NCI-H82 (cell line): ENCODE measurements around the gene THEM5.
"Not testable (repeated sequence)": the region's sequence is repeated elsewhere in the genome, so short reads cannot be mapped to it uniquely, and the experiment has no call there.

Source experiments
- DNase-seq: peaks from one replicate; lab custom pipeline; 2025; lab: John Stamatoyannopoulos, UW

The THEM5 gene

DNA sequence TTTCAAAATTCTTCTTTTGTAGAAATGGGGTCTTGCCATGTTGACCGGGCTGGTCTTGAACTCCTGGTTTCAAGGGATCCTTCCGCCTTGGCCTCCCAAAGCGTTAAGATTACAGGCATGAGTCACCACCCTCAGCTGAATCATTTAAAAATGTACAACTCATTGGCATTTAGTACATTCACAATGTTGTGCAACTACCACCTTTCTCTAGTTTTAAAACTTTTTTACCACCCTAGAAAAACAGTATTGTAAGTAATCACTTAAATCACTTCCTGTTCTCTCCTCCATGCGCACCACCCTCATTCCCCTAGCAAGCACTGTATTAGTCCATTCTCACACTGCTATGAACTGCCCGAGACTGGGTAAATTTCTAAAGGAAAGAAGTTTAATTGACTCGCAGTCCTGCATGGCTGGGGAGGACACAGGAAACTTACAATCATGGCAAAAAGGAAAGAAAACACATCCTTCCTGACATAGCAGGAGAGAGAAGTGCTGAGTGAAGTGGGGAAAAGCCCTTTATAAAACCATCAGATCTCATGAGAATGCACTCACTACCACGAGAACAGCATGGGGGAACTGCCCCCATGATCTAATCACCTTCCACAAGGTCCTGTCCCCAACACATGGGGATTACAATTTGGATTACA, 14.4 kb upstream of the THEM5 start:
- DNase-seq, result no peak

DNA sequence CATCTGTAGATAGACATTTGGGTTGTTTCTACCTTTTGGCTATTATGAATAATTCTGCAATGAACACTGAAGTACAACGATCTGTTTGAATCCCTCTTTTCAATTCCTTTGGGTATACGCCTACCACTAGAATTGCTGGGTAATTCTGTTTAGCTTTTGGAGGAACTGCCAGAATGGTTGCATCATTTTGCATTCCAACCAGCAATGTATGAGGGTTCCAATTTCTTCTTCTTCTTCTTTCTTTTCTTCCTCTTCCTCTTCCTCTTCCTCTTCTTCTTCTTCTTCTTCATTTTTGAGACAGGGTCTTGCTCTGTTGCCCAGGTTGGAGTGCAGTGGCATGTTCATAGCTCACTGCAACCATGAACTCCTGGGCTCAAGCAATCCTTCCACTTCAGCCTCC, 13.8 kb upstream of the THEM5 start:
- DNase-seq, result no peak

DNA sequence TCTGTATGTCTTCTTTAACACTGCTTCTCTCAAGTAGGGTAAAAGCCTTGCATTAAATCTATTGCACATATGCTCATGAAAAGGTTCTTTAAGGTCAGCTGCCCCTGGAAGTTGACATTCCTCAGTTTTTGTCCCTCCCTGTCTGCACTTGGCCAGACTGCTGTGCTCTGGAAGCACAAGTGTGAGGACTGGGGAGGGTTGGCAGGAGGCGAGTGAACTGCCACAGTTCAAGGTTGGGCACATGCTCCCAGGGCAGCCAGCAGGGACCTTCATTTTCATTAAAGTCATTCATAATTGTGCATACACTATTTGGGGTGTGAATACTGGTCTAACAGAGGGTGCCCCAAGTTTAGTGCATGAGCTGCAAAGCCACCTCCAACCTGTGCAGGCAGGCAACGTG, 10.9 kb upstream of the THEM5 start:
- peak; percentile 38 for DNase-seq

DNA sequence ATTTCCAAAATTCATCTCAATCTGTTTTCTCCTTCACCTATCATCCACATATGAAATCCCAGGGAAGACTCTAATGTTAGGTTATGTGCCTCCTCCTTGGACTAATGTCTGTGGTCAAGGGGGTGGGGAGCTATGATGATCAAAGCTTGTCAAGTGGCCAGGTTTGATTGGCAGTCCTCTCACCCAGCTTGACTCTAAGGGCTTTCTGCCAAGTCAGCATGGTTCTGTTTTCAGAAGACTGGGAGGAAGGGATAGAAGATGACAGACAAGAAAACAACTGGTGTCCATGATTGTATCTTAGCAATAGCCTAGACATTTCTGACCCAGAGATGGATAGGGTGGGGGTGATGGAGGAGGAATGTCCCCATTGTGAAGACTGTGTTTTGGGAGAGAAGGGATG, 9.1 kb upstream of the THEM5 start:
- no peak for DNase-seq

DNA sequence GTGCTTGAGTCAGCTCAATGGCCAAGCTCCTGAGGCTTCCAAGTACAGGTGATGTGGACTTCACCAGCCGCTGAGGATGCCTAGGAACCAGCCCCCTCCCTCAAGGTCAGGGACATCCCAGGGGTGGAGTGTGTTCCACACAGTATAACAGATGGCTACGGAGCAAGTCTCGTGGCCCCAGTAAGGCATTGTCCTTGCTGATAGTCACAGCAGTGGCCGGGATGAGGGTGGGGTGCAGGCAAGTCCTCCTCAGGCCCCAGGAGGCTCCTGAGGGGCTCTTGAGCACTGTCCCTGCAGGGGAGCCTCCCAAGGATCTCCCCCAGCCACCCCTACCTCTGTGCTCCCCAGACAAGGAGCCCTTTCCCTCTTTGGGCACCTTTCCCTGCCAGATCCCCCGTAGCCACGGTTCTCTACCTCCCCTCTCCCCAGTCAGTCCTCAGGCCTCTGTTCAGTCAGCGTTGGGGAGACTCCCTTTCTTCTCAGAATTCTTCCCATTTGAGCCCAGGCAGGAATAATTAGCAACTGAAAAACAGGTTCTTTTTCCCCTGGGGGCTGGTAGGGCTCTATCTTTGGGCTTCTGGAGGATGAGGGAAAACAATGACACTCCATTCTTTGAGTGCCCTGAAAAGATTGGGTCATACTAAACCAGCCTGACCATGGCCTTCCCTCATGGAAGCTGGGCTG, 7.1 kb upstream of the THEM5 start:
- no peak for DNase-seq

DNA sequence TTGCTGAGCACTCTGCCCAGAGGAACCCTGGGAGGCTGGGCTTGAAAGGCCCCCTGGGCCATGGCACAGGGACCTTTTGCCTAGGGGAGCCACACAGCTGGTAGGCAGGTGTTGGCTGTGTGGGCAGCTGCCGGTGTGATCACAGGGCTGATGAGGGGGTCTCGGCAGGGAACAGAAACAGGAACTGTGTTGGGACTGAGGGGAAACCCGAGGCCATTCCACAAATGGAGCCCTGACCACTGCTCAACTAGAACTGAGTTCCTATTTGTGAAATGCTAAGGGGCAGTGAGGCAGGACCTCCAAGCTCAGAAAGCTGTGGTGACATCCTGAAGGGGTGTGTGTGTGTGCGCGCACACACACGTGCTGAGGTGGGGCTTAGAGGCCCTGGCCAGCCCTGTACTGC, 6.4 kb upstream of the THEM5 start:
- DNase-seq, result no peak

DNA sequence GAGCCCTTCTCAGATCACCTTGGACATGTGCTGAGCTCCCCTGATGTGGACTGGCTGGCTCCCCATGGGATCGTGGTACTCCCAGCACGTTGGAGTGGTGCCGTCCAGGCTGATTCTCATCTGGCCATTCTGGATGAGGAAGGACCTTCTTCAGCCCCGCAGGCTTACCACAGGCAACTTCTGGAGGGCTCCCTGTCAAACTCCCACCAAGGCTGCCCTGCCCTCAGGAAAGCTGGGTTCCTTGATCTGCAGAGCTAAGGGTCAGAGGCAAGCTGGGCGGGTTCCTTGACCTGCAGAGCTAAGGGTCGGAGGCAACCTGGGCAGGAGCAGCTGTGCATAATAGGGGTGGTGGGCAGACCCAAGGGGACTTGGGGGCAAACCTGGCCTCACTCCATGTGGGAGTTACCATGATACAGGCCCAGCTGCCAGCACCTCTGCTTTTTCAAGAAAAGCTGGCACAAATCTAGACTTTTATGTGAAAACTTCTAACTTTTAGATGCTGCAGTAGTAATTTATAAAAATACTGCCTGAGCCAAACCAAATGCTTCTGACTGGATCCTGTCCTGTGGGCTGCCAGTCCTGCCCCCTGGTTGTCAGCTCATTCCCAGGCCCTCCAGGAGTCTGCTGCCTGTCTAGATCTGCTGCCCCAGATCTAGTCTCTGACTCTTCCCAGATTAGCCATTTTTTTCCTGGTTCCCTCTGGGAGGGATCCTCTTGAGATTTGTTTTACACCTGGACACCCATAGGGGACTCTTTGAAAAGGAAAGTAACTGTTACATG, 5.6 kb upstream of the THEM5 start:
- no peak for DNase-seq

DNA sequence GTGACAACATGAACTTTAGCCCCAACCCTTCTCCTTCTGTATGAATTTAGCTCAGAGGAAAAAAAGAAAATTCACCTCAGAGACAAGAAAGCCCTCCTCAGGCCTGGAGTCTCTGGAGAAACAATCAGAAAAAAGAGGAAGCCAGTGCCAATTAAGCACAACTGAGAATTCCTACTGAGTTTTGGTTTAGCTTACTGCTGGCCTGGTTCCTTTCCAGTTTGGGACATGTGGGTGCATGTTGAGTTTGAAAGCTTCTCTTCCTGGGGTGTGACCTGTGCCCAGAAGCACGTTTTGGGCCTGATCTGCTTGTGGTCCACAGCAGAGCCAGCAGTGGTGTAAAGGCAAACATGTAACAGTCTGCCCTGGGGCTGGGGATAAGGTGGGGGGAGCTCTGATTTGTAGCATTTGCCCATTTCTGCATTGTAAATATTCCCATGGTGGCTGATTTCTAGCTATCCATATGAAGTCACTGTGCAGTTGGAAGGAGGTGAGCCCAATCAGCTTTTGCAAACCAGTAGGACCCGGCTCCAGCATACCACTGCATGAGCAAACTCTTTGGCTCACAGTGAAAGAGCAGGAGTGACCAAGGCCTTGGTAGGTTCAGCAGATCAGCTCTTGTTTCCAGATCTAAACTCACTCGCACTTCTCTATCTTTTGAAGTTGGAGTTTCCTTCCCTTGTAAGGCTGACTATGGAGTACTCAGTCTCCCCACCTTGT, 4.7 kb upstream of the THEM5 start:
- no peak for DNase-seq

DNA sequence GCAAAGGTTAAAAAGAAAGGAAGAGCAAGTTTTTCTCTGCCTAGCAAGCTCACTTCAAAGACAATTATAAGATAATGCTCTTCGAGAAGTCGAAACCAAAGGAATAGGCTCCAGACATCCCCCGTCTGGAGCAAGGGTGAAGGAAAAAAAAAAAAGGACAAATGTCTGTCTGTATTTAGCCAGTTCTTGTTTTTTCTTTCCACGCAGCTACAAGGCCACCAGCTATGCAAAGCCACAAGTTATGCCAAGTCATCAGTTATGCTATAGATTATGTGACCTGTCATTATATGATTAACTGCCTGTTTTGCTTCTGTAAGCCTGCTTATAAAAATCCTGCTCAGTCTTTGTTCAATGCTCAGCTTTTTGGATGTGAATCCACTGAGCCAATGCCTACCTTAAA, 2.4 kb upstream of the THEM5 start:
- DNase-seq, result no peak

DNA sequence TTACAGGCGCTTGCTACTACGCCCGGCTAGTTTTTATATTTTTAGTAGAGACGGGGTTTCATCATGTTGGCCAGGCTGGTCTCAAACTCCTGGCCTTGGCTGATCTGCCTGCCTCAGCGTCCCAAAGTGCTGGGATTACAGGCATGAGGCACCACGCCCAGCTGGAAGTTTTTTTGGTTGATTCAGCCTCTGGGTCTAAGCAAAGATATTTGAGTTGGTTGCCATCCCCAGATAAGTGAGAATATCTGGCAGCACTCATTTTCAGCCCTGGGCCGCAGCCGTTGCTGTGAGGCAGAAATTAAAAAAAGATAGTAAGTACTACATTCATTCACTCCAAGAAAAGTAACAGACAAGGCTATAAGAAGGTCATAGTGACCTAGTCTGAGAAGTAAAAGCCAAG, 2.0 kb upstream of the THEM5 start:
- DNase-seq, result not testable (repeated sequence)

DNA sequence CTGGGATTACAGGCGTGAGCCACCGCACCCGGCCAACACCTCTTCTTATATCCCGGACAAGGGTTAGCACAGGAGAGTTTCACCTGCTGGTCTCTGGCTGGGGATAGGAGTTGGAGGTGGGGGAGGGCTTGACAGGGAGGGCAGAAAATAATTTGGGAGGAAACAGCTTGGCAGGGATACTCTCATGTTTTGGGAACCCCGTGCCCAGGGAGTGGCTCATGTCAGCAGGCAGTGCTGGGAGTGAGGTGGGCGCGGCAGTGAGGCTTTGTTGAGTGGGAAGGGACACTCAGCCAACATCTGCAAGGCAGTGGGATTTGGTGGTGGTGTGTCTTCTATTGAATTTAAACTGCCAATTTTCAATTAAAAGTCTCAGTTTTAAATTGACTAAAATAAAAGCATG, 1.1 kb upstream of the THEM5 start:
- no peak for DNase-seq

DNA sequence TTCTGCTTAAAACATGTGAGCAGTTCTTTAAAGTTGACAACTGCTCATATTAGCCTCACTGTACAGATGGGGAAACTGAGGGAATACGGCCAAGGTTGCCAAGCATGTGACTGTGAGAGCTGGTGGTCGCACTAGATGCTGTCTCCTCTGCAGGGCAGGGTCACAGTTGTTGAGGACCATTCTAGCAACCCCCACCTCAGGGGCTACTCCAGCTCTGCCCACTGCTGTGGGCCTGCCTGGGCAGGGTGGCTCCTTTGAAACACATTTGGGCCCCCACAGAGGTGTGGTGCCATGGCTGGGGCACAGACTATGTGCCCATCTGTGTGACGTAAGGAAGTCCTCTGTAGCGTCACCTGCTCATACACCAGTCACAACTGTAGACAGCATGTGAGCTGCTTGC, 779 bp downstream of the THEM5 start:
- DNase-seq, result no peak

DNA sequence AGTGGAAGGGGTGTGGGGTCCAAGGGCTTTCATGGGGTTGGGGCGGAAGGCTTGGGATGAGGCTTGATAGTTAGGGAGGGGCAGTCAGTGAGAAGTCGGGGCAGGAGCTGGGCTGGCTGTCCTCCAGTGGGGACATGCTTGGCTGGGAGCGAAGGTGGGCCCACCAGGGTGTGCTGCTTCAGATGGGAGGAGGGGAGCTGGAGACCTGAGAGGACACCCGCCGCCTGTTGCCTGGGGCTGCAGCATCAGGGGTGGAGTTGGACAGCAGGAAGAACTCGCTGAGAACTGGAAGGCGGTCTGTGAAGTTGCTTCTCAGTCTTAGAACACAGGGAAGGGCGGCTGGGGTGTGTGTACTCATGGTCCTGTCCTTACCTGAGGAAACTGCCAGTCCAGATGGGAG, 1.6 kb downstream of the THEM5 start:
- no peak for DNase-seq

DNA sequence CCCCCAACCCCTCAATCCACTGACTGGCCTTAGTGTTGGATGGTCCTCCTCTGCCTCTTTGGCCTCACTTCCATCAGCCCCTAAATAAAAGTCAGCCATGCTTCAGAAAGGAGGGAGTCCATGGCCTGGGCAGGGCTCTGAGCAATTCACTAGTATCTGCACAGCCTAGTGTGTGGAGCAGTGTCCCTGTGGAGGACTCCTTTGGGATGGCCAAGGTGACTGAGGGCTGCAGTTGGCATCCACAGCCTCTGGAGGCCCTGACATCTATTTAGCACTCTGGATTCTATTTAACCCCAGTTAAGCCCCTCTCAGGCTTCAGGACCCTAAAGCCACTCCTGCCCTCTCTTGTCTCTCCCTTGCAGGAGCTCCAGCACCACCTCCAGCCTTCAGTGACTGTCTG, 3.6 kb downstream of the THEM5 start:
- DNase-seq, result no peak

DNA sequence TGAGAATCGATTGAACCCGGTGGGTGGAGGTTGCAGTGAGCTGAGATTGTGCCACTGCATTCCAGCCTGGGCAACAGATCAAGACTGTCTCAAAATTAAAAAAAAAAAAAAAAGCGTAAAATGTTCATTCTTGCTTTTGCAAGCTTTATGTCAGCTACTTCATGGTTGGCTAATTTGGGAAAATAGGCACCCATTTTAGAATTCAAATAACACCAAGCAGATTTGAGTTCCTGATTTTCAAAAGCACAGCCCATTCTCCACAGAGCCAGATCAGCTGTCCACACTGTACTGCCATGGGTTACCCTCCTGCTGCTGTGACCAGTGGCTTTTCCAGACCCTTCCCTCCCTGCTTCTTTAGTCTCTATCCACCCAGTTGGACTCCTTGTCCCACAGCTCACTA, 4.4 kb downstream of the THEM5 start:
- DNase-seq, result no peak

DNA sequence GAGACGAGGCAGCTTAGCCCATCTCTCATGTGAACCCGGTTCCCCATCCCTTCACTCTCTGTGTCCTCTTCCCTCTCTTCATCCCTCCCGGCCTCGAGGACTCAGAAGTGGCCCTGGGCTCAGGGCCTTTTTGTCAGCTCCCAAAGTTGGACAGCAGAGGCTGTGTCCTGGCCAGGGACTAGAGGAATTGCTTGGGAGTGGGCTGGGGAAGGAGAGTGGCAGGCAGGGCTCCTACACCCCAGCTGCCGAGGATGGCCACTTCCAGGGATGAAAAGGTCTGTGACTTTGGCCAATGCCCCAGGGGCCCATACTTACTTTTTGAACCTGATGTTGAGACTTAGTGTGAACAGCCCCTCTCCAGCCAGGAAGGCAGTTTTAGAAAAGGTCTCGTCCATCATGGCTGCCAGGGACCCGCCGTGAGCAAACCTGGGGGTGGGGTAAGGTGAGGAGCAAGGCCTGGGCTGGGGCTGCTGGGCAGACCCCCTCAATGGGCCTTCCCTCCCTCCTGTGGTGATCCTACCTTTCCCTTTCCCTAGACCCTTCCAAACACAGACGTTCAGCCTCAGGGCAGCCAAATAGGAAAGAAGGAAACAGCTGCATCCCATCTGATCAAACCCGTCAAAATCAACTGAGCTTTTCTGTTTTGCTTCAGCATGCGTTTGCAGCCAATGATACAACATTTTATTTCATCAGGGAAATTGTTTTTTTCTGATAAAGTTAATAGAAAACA, 5.5 kb downstream of the THEM5 start:
- DNase-seq, result no peak

DNA sequence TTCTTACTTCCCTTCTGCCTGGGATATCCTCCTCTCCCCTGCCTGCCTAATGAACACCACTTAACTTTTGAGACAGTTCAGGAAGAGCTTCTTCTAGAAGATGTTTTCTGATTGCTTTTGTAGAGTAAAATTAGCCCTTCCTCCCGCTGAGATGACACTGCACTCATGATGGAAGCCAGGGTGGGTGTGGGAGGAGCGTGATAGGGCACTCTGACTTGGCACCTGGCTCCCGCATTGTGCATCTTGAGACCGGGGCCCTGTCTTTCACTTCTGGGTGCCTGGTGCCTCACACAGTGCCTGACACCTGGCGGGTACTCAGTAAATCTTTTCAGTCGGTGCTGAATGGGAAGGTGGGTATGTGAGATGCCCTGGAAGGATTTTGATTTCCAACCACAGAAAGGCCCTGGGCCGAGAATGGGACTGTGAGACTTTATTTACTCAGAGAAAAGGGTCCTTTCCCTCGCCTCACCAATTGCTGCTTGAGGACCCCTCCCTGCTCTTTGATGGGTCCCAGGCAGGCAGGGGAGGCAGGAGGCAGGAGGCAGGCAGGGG, 6.8 kb downstream of the THEM5 start:
- DNase-seq, result no peak

DNA sequence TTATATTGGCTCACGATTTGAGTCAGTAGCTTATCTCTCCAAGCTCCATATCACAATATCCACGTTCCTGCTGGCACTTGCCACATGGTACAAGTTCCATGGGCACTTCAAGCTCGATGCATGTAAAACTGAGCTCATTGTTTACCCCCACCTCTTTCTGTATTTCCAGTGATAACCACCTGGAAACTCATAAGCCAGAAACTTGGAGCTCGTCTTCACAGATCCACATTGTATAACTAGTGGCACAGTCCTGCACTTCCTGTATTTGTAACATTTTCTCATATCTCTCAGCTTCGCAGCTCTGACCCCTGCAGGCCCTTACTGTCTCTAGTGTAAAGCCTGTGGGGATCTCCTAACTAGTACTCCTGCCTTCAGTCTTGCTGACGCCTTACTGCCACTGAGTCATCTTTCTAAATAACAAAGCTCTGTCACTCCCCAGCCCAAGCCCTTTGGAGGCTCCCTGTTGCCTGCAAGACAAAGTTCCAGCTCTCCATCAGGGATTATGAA, 7.4 kb downstream of the THEM5 start:
- no peak for DNase-seq

DNA sequence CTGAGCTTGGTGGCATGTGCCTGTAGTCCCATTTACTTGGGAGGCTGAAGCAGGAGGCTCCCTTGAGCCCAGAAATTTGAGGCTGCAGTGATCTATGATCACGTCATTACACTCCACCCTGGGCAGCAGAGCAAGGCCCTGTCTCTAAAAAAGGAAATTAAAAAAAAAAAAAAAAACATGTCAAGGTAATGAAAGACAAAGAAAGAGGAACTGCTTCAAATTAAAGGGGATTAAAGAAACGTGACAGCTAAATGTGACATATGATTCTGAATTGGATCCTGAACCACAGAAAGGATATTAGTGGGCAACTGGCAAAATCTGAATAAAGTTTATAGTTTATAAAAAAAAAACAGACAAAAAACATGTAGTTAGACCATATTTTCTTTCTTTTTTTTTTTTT, 10.1 kb downstream of the THEM5 start:
- DNase-seq, result no peak

DNA sequence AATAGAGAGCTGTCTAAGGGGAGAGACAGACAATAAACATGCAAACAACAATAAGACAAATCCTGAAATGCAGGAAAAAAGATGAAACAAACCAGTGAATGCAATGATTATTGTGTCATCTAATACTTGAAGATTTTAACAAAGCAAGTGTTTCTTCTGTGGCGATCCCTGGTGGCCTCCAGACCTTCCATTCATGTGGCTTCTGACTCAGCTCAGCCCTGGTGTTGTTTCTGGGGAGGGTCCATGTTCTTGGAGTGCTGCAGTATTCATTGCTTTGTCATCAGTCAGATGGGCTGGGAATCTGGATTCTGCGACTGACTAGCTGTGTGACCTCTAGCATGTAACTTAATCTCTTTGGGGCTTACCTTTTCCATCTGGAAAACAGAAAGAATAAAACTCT, 12.4 kb downstream of the THEM5 start:
- DNase-seq, result no peak

DNA sequence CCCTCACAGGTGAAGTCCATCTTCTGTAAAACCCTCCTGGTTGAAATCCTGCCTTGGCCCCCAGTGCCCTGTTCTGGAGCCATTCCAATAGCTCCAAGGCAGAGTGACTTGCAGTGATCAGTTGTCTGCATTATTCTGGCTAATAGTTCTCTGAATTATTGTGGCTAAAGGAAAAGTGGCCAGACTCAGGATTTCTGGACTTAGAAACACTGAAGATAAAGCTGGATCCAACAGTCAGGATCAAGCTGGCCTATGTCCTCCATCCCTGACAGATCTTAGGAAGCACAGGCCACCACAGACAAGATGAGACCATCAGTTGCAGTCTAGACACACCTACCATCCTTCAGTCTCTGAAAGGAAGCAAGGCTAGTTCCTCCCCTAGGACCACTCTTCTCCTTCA, 13.1 kb downstream of the THEM5 start:
- DNase-seq, result no peak
